Measurements from ENCODE around the gene FBLN1. TPM values are rescaled to one million over a fixed set of nuclear protein-coding genes. Genes with fewer than 3 reads are reported as not detected.
"Not testable (repeated sequence)": the region's sequence is repeated elsewhere in the genome, so short reads cannot be mapped to it uniquely, and the experiment has no call there.

Gene FBLN1
- total RNA-seq, 2 donors from 2014 or later = 587 to 972 TPM

GRCh38 chr22:45586651-45587405 lies 84.1 kb downstream of the FBLN1 start:
- peaks cover 2% of the 10 kb centered on the region for H3K36me3 ChIP-seq
- ATAC-seq (ENCODE audit: insufficient number of reproducible peaks, low FRiP score, low read depth) (no peak), DNase-seq (ENCODE audit: low spot score) (no peak)
- H3K4me1 ChIP-seq (ENCODE audit: control insufficient read depth in 1 of 2, low read depth in 2 of 2) = no peaks in the 10 kb centered on the region
- no peak for TF ChIP-seq CTCF (IDR thresholded peaks at IDR 0.05)
- H3K27ac ChIP-seq = no peak overlapping the region
- no peaks in the 10 kb centered on the region for H3K9me3 ChIP-seq
- no peak overlapping the region for H3K4me3 ChIP-seq
- H3K27me3 ChIP-seq (replicated peaks; ENCODE audit: insufficient read depth) = no peaks in the 10 kb centered on the region

- no peak for DNase-seq (ENCODE audit: low spot score)
- no peak for TF ChIP-seq CTCF (IDR thresholded peaks at IDR 0.05)
- Histone ChIP-seq H3K27ac (no peak overlapping the region), H3K9me3 (no peaks in the 10 kb centered on the region), H3K36me3 (peaks cover 6% of the 10 kb centered on the region), H3K4me1 (ENCODE audit: control insufficient read depth in 1 of 2, low read depth in 2 of 2) (no peaks in the 10 kb centered on the region), H3K4me3 (no peak overlapping the region), H3K27me3 (replicated peaks; ENCODE audit: insufficient read depth) (no peaks in the 10 kb centered on the region)
- ATAC-seq (ENCODE audit: insufficient number of reproducible peaks, low FRiP score, low read depth) = no peak
Measured at GRCh38 chr22:45587638-45588505, 85.2 kb downstream of the FBLN1 start.

GRCh38 chr22:45589556-45589955 lies 86.9 kb downstream of the FBLN1 start:
- Histone ChIP-seq H3K27me3 (replicated peaks; ENCODE audit: insufficient read depth) (no peaks in the 10 kb centered on the region), H3K9me3 (no peaks in the 10 kb centered on the region), H3K36me3 (peaks cover 6% of the 10 kb centered on the region), H3K4me3 (no peak overlapping the region), H3K4me1 (ENCODE audit: control insufficient read depth in 1 of 2, low read depth in 2 of 2) (no peaks in the 10 kb centered on the region), H3K27ac (no peak overlapping the region)
- ATAC-seq (ENCODE audit: insufficient number of reproducible peaks, low FRiP score, low read depth) = no peak
- no peak for TF ChIP-seq CTCF (IDR thresholded peaks at IDR 0.05)
- no peak for DNase-seq (ENCODE audit: low spot score)

- Histone ChIP-seq H3K4me3 (no peak overlapping the region), H3K27me3 (replicated peaks; ENCODE audit: insufficient read depth) (no peaks in the 10 kb centered on the region), H3K9me3 (no peaks in the 10 kb centered on the region), H3K27ac (no peak overlapping the region), H3K36me3 (peaks cover 6% of the 10 kb centered on the region), H3K4me1 (ENCODE audit: control insufficient read depth in 1 of 2, low read depth in 2 of 2) (no peaks in the 10 kb centered on the region)
- no peak for ATAC-seq (ENCODE audit: insufficient number of reproducible peaks, low FRiP score, low read depth)
- TF ChIP-seq CTCF (IDR thresholded peaks at IDR 0.05) = no peak
- DNase-seq (ENCODE audit: low spot score) = no peak
Measured at GRCh38 chr22:45590262-45590661, 87.6 kb downstream of the FBLN1 start.

GRCh38 chr22:45591633-45592213 lies 89.0 kb downstream of the FBLN1 start:
- not testable (repeated sequence) for H3K9me3 ChIP-seq; H3K36me3 ChIP-seq; H3K27me3 ChIP-seq (replicated peaks; ENCODE audit: insufficient read depth); H3K27ac ChIP-seq; DNase-seq (ENCODE audit: low spot score); ATAC-seq (ENCODE audit: insufficient number of reproducible peaks, low FRiP score, low read depth); H3K4me3 ChIP-seq; H3K4me1 ChIP-seq (ENCODE audit: control insufficient read depth in 1 of 2, low read depth in 2 of 2)
